HepG2 (cell line): ENCODE results near the gene CMKLR1. TPM values are rescaled to one million over a fixed set of nuclear protein-coding genes. Genes with fewer than 3 reads are reported as not detected.

Source experiments
- ATAC-seq: fragments of 200-7000 bp; cut with Tn5 transposase; 3 replicates; pipeline ENCODE4 v1.9.1; 2020; ENCODE audit warnings: mild to moderate bottlenecking, moderate library complexity
- BruUV-seq: library from RNA; stranded (reverse); fragments of 400-500 nt; replicated peaks from 2 replicates; lab custom pipeline; 2021; lab: Mats Ljungman, UMichigan
- CTCF ChIA-PET: fragments of 300-600 bp; formaldehyde crosslinking; extraction: SDS; loops from one replicate; lab custom pipeline; 2021; ENCODE audit warnings: low total read pairs, inconsistent platforms, low intra/inter-chr PET ratio; lab: Yijun Ruan, JAX
- POLR2A ChIA-PET: fragments of 350-600 bp; sonication (Branson Sonifier 250); formaldehyde crosslinking; loops from one replicate; lab custom pipeline; 2020; ENCODE audit warnings: antibody characterized with exemption, inconsistent platforms; lab: Yijun Ruan, JAX
- DNase-seq: peaks from one replicate; pipeline ENCODE4 v3.0.0-alpha.2; 2015; ENCODE audit warnings: low spot score
- FAIRE-seq: peaks from 3 replicates; lab custom pipeline; 2011; peaks lifted over from hg19 to GRCh38; lab: Jason Lieb, UNC
- H2AFZ ChIP-seq: one replicate; pipeline ENCODE4 v1.6.1; 2011; ENCODE audit warnings: low read length, inconsistent platforms
- H3K27ac ChIP-seq: fragments of 300-600 bp; 3 replicates; pipeline ENCODE4 v1.8.0; 2011; ENCODE audit warnings: mixed run types, mild to moderate bottlenecking, mixed read lengths, low read length, inconsistent platforms; ENCODE audit not compliant: insufficient read depth; ENCODE audit errors: extremely low read length
- H3K27me3 ChIP-seq, 2 experiments: fragments of 200-600 bp in 1 of 2; 2 replicates in 1 of 2; 3 replicates in 1 of 2; pipeline versions ENCODE4 v1.6.0 to v1.8.0; 2011; ENCODE audit warnings: low read length in 2 of 2, mild to moderate bottlenecking in 2 of 2, moderate library complexity in 2 of 2, inconsistent platforms in 1 of 2; ENCODE audit not compliant: insufficient read depth in 2 of 2, control insufficient read depth in 1 of 2
- H3K36me3 ChIP-seq, 2 experiments: fragments of 200-600 bp in 1 of 2; replicated peaks in 1 of 2; 2 replicates in 1 of 2; 3 replicates in 1 of 2; pipeline versions ENCODE4 v1.5.1 to v1.8.0; 2011; ENCODE audit warnings: low read length in 2 of 2, inconsistent platforms in 1 of 2; ENCODE audit not compliant: insufficient read depth in 2 of 2, control insufficient read depth in 1 of 2
- H3K4me1 ChIP-seq: 2 replicates; pipeline ENCODE4 v1.5.1; 2012; ENCODE audit warnings: low read length, inconsistent platforms; ENCODE audit not compliant: insufficient read depth
- H3K4me2 ChIP-seq: 2 replicates; pipeline ENCODE4 v1.6.0; 2011; ENCODE audit warnings: low read depth, low read length, inconsistent platforms
- H3K4me3 ChIP-seq, 3 experiments: fragments of 200-600 bp in 1 of 3; sonication (generic), shearing (Covaris generic) in 1 of 3; replicated peaks in 1 of 3; 2 replicates each; pipeline ENCODE4 v1.5.1; 2011 to 2016; ENCODE audit warnings: low read length in 3 of 3, inconsistent platforms in 2 of 3, low read depth in 2 of 3, mild to moderate bottlenecking in 2 of 3, control low read depth in 1 of 3, mixed read lengths in 1 of 3; ENCODE audit not compliant: insufficient read depth in 1 of 3
- H3K79me2 ChIP-seq: one replicate; pipeline ENCODE4 v1.6.1; 2011; ENCODE audit warnings: low read length, inconsistent platforms; ENCODE audit not compliant: insufficient read depth
- H3K9ac ChIP-seq: 2 replicates; pipeline ENCODE4 v1.6.0; 2011; ENCODE audit warnings: mild to moderate bottlenecking, low read depth, low read length, inconsistent platforms; ENCODE audit not compliant: insufficient read depth
- H3K9me3 ChIP-seq: 2 replicates; pipeline ENCODE4 v1.5.1; 2012; ENCODE audit warnings: mild to moderate bottlenecking, low read length
- H4K20me1 ChIP-seq: 2 replicates; pipeline ENCODE4 v1.6.0; 2011; ENCODE audit warnings: inconsistent platforms, mild to moderate bottlenecking, low read length, moderate library complexity; ENCODE audit not compliant: insufficient read depth
- ATRX ChIP-seq: sonication (generic); formaldehyde crosslinking; IDR thresholded peaks from 2 replicates; pipeline ENCODE4 v1.4.0; 2020; ENCODE audit warnings: missing genetic modification reagents, borderline replicate concordance
- HES4 ChIP-seq: sonication (generic); formaldehyde crosslinking; IDR thresholded peaks from 2 replicates; pipeline ENCODE4 v1.9.0; 2021; ENCODE audit warnings: mild to moderate bottlenecking, missing genetic modification reagents, borderline replicate concordance
- MXD4 ChIP-seq: IDR thresholded peaks from 2 replicates; pipeline ENCODE4 v1.6.1; 2016; ENCODE audit warnings: mild to moderate bottlenecking, missing biosample characterization, missing genetic modification reagents
- PBX2 ChIP-seq: IDR thresholded peaks from 2 replicates; pipeline ENCODE4 v1.6.1; 2016; ENCODE audit warnings: control low read depth
- ZNF615 ChIP-seq: sonication (generic); formaldehyde crosslinking; IDR thresholded peaks from 2 replicates; pipeline ENCODE4 v1.5.0; 2020; ENCODE audit warnings: mild to moderate bottlenecking, missing genetic modification reagents, borderline replicate concordance
- WGBS: methylation state at CpG from one replicate; pipeline ENCODE4 v1.1.6; 2017; ENCODE audit warnings: low lambda C conversion rate; 5-methylcytosine and 5-hydroxymethylcytosine counted together
- in situ Hi-C: cut with HindIII; loops from 2 replicates; pipeline ENCODE4 v1.10.0; 2017; ENCODE audit warnings: low pct_unique_long_range_greater_than_20kb; ENCODE audit not compliant: extremely low pct_ligation_motif_present
- intact Hi-C: fragments of 100-400 bp; cut with micrococcal nuclease; formaldehyde crosslinking; loops from one replicate; pipeline ENCODE4 v1.10.0; 2022; ENCODE audit not compliant: unreplicated experiment
- polyA plus RNA-seq, 8 experiments: library from polyadenylated mRNA; depleted of rRNA in 3 of 8; stranded (reverse) in 7 of 8; unstranded in 1 of 8; fragments of >200 nt; fragmentation: Illumina TruSeq in 4 of 8; extraction: Trizol in 4 of 8; gene quantifications; 2 replicates each; pipeline versions ENCODE4 v1.2.1 to v1.2.3, GENCODE V29; 2011 to 2016; ENCODE audit warnings: low read depth in 4 of 8, missing spikeins in 1 of 8, mixed read lengths in 1 of 8; ENCODE audit not compliant: insufficient read depth in 1 of 8
- total RNA-seq, 5 experiments: library from RNA; depleted of rRNA; stranded (reverse); fragments of >200 nt; fragmentation: Illumina TruSeq; extraction: Trizol; gene quantifications; 2 replicates each; pipeline ENCODE4 v1.2.3, GENCODE V29; 2016; ENCODE audit warnings: low read depth in 1 of 5
- TF ChIP-seq, protein P1 (sequence below): sonication (generic); formaldehyde crosslinking; IDR thresholded peaks from 2 replicates; pipeline ENCODE4; 2020; ENCODE audit warnings: missing genetic modification reagents, mild to moderate bottlenecking, borderline replicate concordance

Gene CMKLR1
- total and polyA plus RNA-seq, 2 of the 13 experiments (the other 11 are each of a cell fraction or from before 2014, with no cell fraction given) = not detected

DNA sequence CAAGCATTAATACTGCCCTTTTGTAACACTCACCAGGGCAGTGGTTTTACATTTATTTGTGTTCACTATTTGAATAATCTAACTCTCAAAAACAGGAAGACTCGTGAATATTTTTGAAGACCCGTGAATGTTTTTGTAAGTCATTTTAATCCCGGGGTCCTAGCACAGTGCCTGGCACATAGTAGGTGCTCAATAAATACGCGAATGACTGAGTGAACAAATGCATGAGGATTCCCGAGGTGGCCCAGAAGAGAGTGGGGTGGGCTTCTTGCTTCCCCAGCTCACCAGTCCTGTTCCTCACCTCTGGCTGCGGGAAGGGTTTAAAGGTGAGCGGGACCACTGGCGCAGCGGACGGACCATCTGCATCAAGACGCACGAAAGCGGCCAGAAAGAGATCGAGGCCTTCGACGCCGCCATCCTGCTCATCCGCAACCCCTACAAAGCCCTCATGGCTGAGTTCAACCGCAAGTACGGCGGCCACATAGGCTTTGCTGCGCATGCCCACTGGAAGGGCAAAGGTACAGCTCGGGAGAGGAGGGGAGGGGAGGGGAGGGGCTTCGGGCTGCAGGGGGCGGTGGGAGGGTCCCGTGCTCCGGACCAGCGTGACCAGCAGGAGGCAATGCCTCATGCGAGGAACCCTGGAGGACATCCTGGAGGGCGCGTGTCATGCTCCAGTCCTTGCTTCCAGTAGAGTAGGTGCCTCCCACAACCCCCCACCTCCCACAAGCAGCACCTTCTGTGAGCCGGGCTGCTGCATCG, 98.9 kb downstream of the CMKLR1 start:
- Histone ChIP-seq H2AFZ (no peak overlapping the region), H4K20me1 (no peaks in the 10 kb centered on the region), H3K4me3 (no peak overlapping the region), H3K27me3 (peaks cover 0 to 9% of the 10 kb centered on the region in 2 experiments; a peak in 1 of 5 replicates), H3K79me2 (no peaks in the 10 kb centered on the region), H3K9ac (no peak overlapping the region), H3K27ac (no peak overlapping the region), H3K4me2 (no peak overlapping the region), H3K9me3 (no peaks in the 10 kb centered on the region), H3K36me3 (no peaks in the 10 kb centered on the region), H3K4me1 (no peaks in the 10 kb centered on the region)
- TF ChIP-seq MXD4 (CRISPR knock-in tag) = no peak
- no peak for TF ChIP-seq HES4 (CRISPR knock-in tag)
- no peak for TF ChIP-seq ZNF615 (CRISPR knock-in tag)
- TF ChIP-seq ATRX = no peak
- no peak for TF ChIP-seq PBX2 (CRISPR knock-in tag)
- TF ChIP-seq, protein P1, sequence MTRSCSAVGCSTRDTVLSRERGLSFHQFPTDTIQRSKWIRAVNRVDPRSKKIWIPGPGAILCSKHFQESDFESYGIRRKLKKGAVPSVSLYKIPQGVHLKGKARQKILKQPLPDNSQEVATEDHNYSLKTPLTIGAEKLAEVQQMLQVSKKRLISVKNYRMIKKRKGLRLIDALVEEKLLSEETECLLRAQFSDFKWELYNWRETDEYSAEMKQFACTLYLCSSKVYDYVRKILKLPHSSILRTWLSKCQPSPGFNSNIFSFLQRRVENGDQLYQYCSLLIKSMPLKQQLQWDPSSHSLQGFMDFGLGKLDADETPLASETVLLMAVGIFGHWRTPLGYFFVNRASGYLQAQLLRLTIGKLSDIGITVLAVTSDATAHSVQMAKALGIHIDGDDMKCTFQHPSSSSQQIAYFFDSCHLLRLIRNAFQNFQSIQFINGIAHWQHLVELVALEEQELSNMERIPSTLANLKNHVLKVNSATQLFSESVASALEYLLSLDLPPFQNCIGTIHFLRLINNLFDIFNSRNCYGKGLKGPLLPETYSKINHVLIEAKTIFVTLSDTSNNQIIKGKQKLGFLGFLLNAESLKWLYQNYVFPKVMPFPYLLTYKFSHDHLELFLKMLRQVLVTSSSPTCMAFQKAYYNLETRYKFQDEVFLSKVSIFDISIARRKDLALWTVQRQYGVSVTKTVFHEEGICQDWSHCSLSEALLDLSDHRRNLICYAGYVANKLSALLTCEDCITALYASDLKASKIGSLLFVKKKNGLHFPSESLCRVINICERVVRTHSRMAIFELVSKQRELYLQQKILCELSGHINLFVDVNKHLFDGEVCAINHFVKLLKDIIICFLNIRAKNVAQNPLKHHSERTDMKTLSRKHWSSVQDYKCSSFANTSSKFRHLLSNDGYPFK (CRISPR knock-in tag) = no peak
- in situ Hi-C loops = no loop called here
- BruUV-seq = no TSS peak
- 70% methylated on average over 23 of the region's 34 CpGs for WGBS
- ChIA-PET CTCF (no interaction called here), POLR2A (no interaction called here)
- ATAC-seq = peak; percentile 37; the same call in 2 of the 3 replicates
- no peak for DNase-seq
- FAIRE-seq = no peak
- intact Hi-C loops = no loop called here
